Psoas muscle (tissue), 8 donors: ENCODE results near the gene TGM2. TPM values are rescaled to one million over a fixed set of nuclear protein-coding genes. Genes with fewer than 3 reads are reported as not detected.
"Not testable (repeated sequence)": the region's sequence is repeated elsewhere in the genome, so short reads cannot be mapped to it uniquely, and the experiment has no call there.

Source experiments
- ATAC-seq, 4 donors: fragments of 200-7000 bp; cut with Tn5 transposase; one replicate each; pipeline ENCODE4 v1.9.1; 2020; ENCODE audit warnings: moderate library complexity in 3 of 4, mild to moderate bottlenecking in 2 of 4
- DNase-seq, 2 donors: peaks; one replicate each; pipeline ENCODE4 v3.0.0-alpha.2; 2020
- H3K27ac ChIP-seq: fragments of 200-600 bp; one replicate; pipeline ENCODE4 v1.8.0; 2022
- H3K27me3 ChIP-seq, 3 donors: fragments of 200-600 bp in 1 of 3; one replicate each; pipeline versions ENCODE4 v1.6.1 to v1.8.0; 2013 to 2022; ENCODE audit warnings: low read length in 2 of 3, mild to moderate bottlenecking in 2 of 3, moderate library complexity in 1 of 3; ENCODE audit not compliant: insufficient read depth in 3 of 3
- H3K36me3 ChIP-seq, 2 donors: fragments of 200-600 bp in 1 of 2; one replicate each; pipeline versions ENCODE4 v1.6.1 to v1.8.0; 2013 to 2022; ENCODE audit warnings: low read depth in 1 of 2, mild to moderate bottlenecking in 1 of 2, moderate library complexity in 1 of 2; ENCODE audit not compliant: insufficient read depth in 1 of 2
- H3K4me1 ChIP-seq: fragments of 200-600 bp; one replicate; pipeline ENCODE4 v1.8.0; 2022
- H3K4me3 ChIP-seq: fragments of 200-600 bp; one replicate; pipeline ENCODE4 v1.8.0; 2022; ENCODE audit warnings: mild to moderate bottlenecking
- H3K9me3 ChIP-seq: fragments of 200-600 bp; one replicate; pipeline ENCODE4 v1.8.0; 2022
- CTCF ChIP-seq: fragments of 200-600 bp; IDR thresholded peaks from one replicate; pipeline ENCODE4 v1.8.0; 2022; ENCODE audit warnings: antibody characterized with exemption
- WGBS, 3 donors: extraction: QIAGEN DNeasy Blood & Tissue Kit; methylation state at CpG; one replicate each; pipeline versions ENCODE4 v1.1.6 to v1.1.7; 2013; 5-methylcytosine and 5-hydroxymethylcytosine counted together
- intact Hi-C, 2 donors: fragments of 100-400 bp; cut with DNase I; formaldehyde crosslinking; loops; one replicate each; pipeline versions ENCODE4 v1.11.0 to v1.14.2; 2022
- polyA plus RNA-seq, 3 donors: library from polyadenylated mRNA; stranded (reverse); fragments of 200-250 nt; gene quantifications; one replicate each; pipeline ENCODE4 v1.2.3, GENCODE V29; 2013
- total RNA-seq, 4 donors: library from RNA; stranded (reverse); fragmentation: NEBNext Ultra II Directional in 2 of 4; extraction: Animal tissue kit (Norgen Biotek cat#: 25700) in 2 of 4; gene quantifications; one replicate each; pipeline versions ENCODE4 v1.2.1 to v1.2.4, GENCODE V29; 2021 to 2023
- donor health status: healthy with polysubstance abuse.
- donor health status: DM: no; HTN: no; CAD: no; lungs with moderate emphysema.
- donor health status: Bipolar disorder and iron deficiency.
- donor health status: healthy.
- donor health status: DM: yes; HTN: yes; CAD: no.
- donor health status: DM: no; HTN: no; CAD: no.
- donor health status: DM: no; HTN: no; CAD: no.
- donor health status: DM: yes; HTN: yes; CAD: no.

TGM2 gene
- total and polyA plus RNA-seq, 7 donors = 23.6 to 235 (median 117) TPM

GRCh38 chr20:38108986-38109541 is 56.0 kb downstream of the TGM2 start:
- 24 to 32% (median 24%) methylated on average over 3 of the region's 3 CpGs for WGBS, 3 donors
- Histone ChIP-seq H3K27ac (peak overlapping the region; percentile 93), H3K27me3 (no peaks in the 10 kb centered on the region), H3K9me3 (no peaks in the 10 kb centered on the region), H3K4me1 (peaks cover 59% of the 10 kb centered on the region), H3K4me3 (no peak overlapping the region), H3K36me3 (no peaks in the 10 kb centered on the region)
- ATAC-seq (peak; percentile 71 to 76 (median 74)), DNase-seq (peak; percentile 58 to 73)
- intact Hi-C loops = no loop called here
- TF ChIP-seq CTCF = no peak

DNA sequence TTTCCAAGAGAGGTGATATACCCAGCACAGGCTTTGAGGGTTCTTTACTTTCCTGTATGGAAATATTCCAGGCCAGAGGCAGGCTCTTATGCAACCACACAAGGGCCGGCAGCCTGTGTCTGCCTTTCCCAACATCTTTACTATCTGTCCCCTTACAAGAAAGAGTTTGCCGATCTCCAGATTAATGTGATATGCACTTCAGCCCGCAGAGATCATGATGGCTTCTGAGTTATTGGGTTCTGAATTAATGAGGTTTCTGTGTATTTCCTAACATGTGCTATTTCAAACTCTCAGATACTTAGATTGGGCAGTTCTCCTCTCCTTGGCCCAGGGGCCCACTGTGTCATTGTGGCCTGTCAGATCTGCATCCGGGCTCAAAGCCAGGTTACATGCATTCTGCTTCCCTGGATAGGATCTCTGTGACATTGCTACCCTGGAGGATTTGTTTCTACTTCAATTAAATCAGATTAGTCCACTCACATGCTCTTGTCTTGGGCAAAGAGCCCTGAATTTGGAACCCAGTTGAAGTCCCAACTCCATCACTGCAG is 56.6 kb downstream of the TGM2 start:
- Histone ChIP-seq H3K27ac (peak overlapping the region; percentile 93), H3K4me3 (no peak overlapping the region), H3K4me1 (peaks cover 55% of the 10 kb centered on the region), H3K9me3 (no peaks in the 10 kb centered on the region), H3K36me3 (no peaks in the 10 kb centered on the region), H3K27me3 (no peaks in the 10 kb centered on the region)
- TF ChIP-seq CTCF = no peak
- DNase-seq (peak in 1 of 2 donors; percentile 63), ATAC-seq (peak; percentile 20 to 44 (median 34))
- intact Hi-C loops = no loop called here
- 28 to 33% (median 29%) methylated on average over 4 of the region's 4 CpGs for WGBS, 3 donors

DNA sequence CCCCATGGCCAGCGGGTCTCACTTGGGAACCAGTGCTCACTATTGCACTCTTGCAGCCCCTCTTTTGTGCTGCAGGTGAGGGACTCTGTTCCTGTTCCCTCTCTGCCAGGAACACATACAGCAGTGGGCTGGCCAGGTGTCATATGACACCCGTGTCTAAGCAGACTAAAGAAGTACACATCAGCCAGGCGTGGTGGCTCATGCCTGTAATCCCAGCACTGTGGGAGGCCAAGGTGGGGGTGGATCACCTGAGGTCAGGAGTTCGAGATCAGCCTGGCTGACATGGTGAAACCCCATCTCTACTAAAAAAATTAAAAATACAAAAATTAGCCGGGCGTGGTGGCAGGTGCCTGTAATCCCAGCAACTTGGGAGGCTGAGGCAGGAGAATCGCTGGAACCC is 57.2 kb downstream of the TGM2 start:
- H3K27me3 ChIP-seq, H3K9me3 ChIP-seq, H3K36me3 ChIP-seq, H3K4me3 ChIP-seq, DNase-seq, intact Hi-C loops: not testable (repeated sequence)
- H3K4me1 ChIP-seq = peaks cover 49% of the 10 kb centered on the region
- peak in 1 of 4 donors; percentile 23 for ATAC-seq
- 46 to 62% (median 50%) methylated on average over 7 of the region's 7 CpGs for WGBS, 3 donors
- H3K27ac ChIP-seq = peak overlapping the region; percentile 93

- DNase-seq, H3K36me3 ChIP-seq, ATAC-seq, H3K9me3 ChIP-seq, intact Hi-C loops, H3K4me3 ChIP-seq, H3K27ac ChIP-seq, H3K27me3 ChIP-seq: not testable (repeated sequence)
- peaks cover 45% of the 10 kb centered on the region for H3K4me1 ChIP-seq
- WGBS, 3 donors = 79 to 100% (median 82%) methylated on average over 1 of the region's 1 CpG
Observed at GRCh38 chr20:38107386-38107785, 57.7 kb downstream of the TGM2 start.

DNA sequence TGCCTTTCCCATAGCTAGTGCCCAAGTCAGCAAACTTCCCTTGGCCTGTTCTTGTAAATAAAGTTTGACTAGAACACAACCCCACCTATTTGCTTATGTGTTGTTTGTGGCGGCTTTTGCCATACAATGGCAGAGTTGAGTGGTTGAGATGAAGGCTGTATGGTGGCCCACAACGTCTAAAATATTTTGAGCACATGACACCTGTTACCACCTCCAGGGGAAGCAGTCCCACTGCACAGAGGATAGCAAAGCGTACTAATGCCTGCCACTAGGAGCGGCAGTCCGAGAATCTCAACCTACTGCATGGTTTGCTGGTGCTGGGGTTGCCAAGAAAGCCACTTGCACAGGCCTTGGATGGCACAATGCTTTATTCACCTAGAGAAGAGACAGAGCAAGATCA is 58.6 kb downstream of the TGM2 start:
- Histone ChIP-seq H3K4me3 (no peak overlapping the region), H3K36me3 (no peaks in the 10 kb centered on the region), H3K4me1 (peaks cover 36% of the 10 kb centered on the region), H3K27me3 (no peaks in the 10 kb centered on the region), H3K9me3 (no peaks in the 10 kb centered on the region), H3K27ac (no peak overlapping the region)
- intact Hi-C loops = no loop called here
- TF ChIP-seq CTCF = no peak
- no peak for ATAC-seq
- 81 to 92% (median 81%) methylated on average over 5 of the region's 5 CpGs for WGBS, 3 donors
- no peak for DNase-seq

DNA sequence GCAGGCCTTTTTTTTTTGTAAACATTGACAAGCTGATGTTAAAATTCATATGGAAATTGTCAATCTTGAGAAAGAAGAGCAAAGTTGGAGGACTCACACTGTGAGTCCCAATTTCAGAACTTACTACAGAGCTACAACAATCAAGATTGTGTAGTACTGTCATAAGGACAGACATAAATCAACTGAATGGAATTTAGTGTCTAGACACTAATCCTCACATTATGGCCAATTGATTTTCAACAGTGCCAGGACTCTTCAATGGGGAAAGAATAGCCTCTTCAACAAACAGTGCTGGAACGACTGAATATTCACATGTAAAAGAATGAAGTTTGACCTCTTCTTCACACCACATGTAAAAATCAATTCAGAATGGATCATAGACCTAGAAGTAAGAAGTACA is 60.8 kb downstream of the TGM2 start:
- H3K4me1 ChIP-seq = peaks cover 15% of the 10 kb centered on the region
- H3K9me3 ChIP-seq = peaks cover 8% of the 10 kb centered on the region
- H3K4me3 ChIP-seq = no peak overlapping the region
- ATAC-seq (no peak), DNase-seq (no peak)
- intact Hi-C loops = no loop called here
- no peak overlapping the region for H3K27ac ChIP-seq
- no peaks in the 10 kb centered on the region for H3K36me3 ChIP-seq
- 26 to 53% (median 30%) methylated on average over 1 of the region's 1 CpG for WGBS, 3 donors
- TF ChIP-seq CTCF = no peak
- H3K27me3 ChIP-seq = no peaks in the 10 kb centered on the region

- H3K4me1 ChIP-seq, H3K36me3 ChIP-seq, H3K27ac ChIP-seq, DNase-seq, H3K9me3 ChIP-seq, H3K27me3 ChIP-seq, H3K4me3 ChIP-seq, intact Hi-C loops: not testable (repeated sequence)
- peak in 1 of 4 donors; percentile 49 for ATAC-seq
- 51 to 85% (median 61%) methylated on average over 5 of the region's 5 CpGs for WGBS, 3 donors
Observed at GRCh38 chr20:38102206-38102605, 62.9 kb downstream of the TGM2 start.
